ENCODE results near the gene GPM6B.

GPM6B gene

DNA sequence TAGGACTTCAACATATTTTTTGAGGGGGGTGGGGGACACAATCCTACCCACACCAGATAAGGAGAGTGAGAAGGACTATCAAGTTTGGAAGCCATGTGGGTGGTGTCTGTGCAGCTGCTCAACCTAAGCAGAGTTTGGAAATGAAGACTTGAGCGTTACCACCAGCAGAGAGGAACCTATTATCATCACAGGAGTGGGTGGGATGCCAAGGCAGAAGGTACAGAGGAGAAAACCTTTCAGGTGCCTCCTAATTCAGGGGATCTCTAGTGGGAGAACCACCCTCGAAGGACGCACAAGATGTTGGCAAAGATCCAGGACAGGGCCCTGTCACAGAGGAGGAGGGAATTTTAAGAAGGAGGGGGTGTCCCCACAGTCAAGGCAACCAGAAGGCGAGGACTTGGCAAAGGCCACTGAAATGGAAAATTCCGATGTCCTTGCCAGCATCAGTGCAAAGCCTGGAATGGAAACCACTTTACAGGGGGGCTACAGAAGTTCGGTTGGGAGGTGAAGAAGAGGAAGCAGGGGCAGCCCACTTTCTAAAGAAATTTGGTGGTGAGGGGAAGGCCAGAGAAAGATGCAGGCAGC is 8.4 kb upstream of the GPM6B start:
- DNase-seq (ENCODE audit: extremely low read depth in 1 of 2, low read depth in 1 of 2) = no peak

DNA sequence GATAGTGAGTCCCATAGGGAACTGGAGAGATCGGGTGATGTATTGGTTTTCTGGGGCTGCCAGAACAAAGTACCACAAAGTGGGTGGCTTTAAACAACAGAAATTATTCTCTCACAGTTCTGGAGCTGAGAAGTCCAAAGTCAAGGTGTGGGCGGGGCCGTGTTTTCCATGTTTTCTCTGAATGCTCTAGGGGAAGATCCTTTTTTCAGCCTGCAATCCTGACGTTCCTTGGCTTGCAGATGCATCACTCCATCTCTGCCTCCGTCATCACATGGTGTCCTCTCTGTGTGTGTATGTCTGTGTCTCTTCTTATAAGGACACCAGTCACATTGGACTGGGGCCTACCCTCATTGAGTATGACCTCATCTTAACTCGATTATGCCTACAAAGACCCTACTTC is 7.9 kb upstream of the GPM6B start:
- no peak for DNase-seq (ENCODE audit: extremely low read depth in 1 of 2, low read depth in 1 of 2)

DNA sequence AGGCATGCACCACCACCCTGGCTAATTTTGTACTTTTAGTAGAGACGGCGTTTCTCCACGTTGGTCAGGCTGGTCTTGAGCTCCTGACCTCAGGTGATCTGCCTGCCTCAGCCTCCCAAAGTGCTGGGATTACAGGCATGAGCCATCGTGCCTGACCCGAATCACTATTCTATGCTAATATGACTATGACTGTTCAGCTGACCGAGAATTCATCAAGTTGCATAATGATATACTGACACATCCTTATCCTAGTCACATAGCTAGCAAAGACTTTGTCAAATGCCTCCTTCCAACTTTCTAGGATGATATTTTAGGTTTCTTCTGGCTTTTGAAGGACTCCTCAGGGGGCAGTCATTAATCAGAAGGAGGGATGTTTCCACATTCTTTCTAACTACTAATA is 4.8 kb upstream of the GPM6B start:
- DNase-seq (ENCODE audit: extremely low read depth in 1 of 2, low read depth in 1 of 2) = no peak

- DNase-seq (ENCODE audit: extremely low read depth in 1 of 2, low read depth in 1 of 2) = no peak
Measured at GRCh38 chrX:13816176-13816575, 717 bp downstream of the GPM6B start.

DNA sequence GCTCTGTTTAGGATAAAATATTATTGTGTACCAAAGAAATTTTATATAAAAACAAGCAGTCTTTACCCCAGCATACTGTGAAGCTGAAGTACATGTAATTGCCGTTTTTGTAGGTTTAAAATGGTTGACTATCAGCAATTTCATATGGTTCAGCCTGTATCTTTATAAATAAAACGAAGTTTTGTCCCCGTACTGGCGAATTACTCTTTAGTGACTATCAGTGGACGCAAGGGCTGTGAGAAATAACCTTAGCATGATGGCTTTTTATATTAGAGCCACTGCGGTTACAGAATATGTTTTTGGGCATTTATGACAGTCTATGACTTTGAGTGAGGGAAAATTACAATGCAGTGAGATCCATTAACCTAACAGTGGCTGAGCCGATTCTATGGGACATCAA is 1.2 kb downstream of the GPM6B start:
- no peak for DNase-seq (ENCODE audit: extremely low read depth in 1 of 2, low read depth in 1 of 2)

DNA sequence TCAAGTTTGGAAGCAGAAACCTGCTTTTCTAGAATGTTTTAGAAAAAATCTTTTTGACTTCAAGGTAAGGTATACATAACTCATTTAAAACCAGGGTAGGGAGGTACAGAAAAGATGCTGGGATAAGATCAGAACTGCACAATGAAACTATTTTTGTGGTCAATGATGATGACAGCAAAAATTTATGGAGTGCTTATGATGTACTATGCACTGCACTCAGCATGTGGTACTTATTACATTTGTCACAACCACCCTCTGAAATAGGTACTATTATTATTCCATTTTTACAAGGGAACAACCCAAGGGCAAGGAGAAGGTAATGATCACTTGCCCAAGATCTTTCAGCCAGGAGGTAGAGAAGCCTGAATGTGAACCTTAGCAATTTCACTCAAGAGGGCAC is 8.0 kb downstream of the GPM6B start:
- no peak for DNase-seq (ENCODE audit: extremely low read depth in 1 of 2, low read depth in 1 of 2)

GRCh38 chrX:13808293-13808692 is 8.6 kb downstream of the GPM6B start:
- DNase-seq (ENCODE audit: extremely low read depth in 1 of 2, low read depth in 1 of 2) = no peak

DNA sequence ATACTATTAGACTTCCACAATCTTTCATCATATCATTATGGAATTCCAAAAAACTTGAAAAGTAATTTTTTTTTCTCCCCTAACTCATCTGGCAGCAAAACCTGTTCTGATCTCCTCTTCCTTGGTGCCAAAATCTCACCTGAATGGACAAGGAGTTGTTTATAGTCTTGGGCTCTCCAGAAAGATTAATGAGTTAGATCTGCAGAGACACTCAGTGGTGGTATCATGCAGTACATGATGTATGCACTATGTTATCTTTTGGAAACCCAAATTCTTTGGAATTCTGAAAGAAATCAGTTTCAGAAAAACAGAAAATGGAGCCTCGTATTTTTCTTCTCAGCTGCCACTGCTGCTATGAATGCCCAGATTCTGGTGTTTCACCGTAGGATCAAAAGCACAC is 11.7 kb downstream of the GPM6B start:
- no peak for DNase-seq (ENCODE audit: extremely low read depth in 1 of 2, low read depth in 1 of 2)

GRCh38 chrX:13803116-13803515 is 13.8 kb downstream of the GPM6B start:
- DNase-seq (ENCODE audit: extremely low read depth in 1 of 2, low read depth in 1 of 2) = no peak

DNA sequence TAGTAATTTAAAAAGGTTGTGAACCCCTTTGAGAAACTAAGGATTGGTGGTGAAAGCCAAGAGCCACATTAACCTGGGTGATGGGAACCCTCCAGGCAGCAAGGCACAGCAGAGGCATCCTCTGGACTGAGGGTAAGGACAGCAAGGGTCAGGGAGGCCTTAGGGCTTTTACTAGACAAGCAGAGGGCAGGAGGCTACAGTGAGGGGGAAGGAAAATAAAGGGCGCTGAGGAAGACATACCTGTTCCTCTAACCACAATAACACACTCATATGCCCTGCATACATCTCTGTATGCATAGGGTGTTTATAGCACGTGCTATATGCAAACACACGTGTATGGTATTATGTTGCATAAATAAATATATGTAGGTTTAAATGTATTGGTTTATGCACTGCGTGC is 18.7 kb downstream of the GPM6B start:
- DNase-seq (ENCODE audit: extremely low read depth in 1 of 2, low read depth in 1 of 2) = no peak

DNA sequence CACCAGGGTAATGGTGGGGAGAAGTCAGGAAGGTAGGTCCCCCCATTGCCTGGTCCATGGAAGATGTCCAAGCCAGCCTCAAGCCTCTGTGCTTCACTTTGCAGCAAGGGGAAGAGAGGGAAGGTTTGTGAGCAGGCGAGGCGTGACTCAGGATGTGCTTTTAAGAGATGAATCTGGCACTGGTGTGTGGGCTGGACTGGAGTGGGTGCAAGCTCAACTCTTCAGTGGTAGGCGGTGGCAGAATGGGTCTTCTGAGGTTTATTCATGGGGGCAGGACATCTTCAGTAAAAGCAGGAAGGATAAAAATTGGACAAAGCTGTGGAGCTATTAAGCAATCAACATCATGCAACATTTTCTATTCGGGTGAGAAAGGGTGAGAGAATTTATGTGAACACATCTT is 19.4 kb downstream of the GPM6B start:
- no peak for DNase-seq (ENCODE audit: extremely low read depth in 1 of 2, low read depth in 1 of 2)

- DNase-seq (ENCODE audit: extremely low read depth in 1 of 2, low read depth in 1 of 2) = no peak
Measured at GRCh38 chrX:13794417-13794816, 22.5 kb downstream of the GPM6B start.

DNA sequence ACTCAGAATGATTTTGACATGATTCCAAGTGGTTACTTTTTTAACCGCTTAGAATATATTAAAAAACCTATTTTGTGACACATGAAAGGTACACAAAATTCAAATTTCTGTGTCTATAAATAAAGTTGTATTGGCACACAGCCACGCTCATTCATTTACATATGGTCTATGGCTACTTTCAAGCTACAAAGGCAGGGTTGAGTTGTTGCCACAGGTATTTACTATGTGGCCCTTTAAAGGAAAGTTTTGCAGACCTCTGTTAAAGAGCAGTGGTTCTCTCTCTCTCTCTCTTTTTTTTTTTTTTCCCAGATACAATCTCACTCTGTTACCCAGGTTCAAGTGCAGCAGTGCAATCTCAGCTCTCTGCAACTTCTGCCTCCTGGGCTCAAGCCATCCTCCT is 23.0 kb downstream of the GPM6B start:
- DNase-seq (ENCODE audit: extremely low read depth in 1 of 2, low read depth in 1 of 2) = no peak

GRCh38 chrX:13791559-13791958 is 25.3 kb downstream of the GPM6B start:
- DNase-seq (ENCODE audit: extremely low read depth in 1 of 2, low read depth in 1 of 2) = no peak

GRCh38 chrX:13791145-13791544 is 25.7 kb downstream of the GPM6B start:
- DNase-seq (ENCODE audit: extremely low read depth in 1 of 2, low read depth in 1 of 2) = no peak

DNA sequence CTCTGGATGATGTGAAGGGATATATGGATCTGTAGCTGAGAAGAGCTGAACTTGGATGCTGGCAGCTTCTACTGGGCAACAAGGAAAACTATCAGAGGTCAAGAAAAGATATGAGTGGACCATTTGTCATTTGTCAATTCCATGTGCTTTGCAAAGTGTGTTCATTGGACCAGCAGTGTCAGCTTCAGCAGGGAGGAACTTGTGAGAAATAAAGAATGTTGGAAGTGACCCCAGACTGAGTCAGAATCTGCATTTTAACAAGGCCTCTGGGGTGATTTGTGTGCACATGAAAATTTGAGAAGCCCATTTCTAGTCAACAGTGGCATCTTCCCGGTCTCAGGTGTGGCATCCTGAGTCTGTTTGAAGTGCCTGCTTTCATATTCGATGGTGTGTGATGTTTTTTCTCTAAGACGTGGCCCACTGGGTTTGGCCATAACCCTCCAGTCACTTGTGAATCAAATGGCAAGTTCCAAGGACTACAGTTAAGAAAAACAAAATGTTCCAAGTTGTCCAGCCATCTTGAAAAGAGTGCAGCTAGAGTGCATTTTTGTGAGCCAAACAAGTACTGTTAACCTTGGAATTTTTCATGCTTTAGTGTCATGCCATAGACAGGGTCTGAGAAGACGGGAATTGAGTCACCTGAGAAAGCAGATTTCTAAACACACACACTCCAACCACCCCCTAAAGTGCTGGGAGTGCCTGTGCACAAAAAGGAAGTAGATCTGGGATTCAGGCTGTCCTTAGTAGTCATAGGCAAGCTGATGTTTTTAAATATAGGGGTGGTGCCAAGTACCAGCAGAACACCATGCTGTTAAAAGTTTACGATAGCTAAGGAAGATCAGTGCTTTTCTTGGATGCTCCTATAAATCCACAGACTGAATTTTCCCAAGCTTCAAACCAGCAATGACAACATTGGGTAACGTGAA is 26.4 kb downstream of the GPM6B start:
- no peak for DNase-seq (ENCODE audit: extremely low read depth in 1 of 2, low read depth in 1 of 2)

DNA sequence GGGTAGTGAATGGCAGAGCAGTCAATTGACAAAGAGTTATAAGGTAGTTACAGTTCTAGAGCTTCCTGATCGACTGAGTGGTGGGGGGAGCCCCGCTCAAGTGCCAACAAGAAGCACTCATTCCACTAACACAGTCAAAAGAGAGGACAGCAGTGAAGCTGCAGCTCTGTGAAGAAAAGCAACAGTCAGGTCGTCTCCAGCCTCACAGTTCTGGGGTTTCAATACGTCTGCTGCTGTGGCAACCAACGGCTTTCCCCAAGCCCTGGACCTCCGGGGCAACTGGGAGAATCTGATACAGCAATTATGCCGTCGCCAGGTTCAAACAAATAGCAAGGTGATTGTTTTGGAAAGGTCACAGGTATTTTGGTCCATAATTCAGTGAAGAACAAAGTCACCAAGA is 30.8 kb downstream of the GPM6B start:
- DNase-seq (ENCODE audit: extremely low read depth in 1 of 2, low read depth in 1 of 2) = no peak

GRCh38 chrX:13780868-13781427 is 35.9 kb downstream of the GPM6B start:
- DNase-seq (ENCODE audit: extremely low read depth in 1 of 2, low read depth in 1 of 2) = no peak

DNA sequence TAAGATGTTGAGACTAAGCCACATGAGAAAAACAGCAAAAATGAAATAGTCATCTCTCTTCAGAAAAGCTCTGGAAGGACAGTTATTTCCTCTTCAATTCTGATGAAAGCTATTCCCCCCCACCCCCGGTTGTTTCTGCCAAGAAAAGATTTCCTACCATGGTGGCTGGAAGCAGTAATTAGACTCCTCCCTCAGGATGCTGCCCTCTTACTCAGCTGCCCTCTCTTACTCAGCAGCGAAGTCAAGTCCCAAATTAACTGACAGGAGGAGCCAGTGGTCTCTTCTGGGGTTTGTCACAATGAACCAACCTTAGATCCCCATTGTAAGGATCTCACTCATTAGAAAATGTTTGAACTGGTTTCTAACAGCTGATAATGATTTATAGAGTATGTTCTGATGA is 38.0 kb downstream of the GPM6B start:
- DNase-seq (ENCODE audit: extremely low read depth in 1 of 2, low read depth in 1 of 2) = no peak

- DNase-seq (ENCODE audit: extremely low read depth in 1 of 2, low read depth in 1 of 2) = no peak
Measured at GRCh38 chrX:13776387-13776786, 40.5 kb downstream of the GPM6B start.

GRCh38 chrX:13775837-13776236 is 41.1 kb downstream of the GPM6B start:
- no peak for DNase-seq (ENCODE audit: extremely low read depth in 1 of 2, low read depth in 1 of 2)

DNA sequence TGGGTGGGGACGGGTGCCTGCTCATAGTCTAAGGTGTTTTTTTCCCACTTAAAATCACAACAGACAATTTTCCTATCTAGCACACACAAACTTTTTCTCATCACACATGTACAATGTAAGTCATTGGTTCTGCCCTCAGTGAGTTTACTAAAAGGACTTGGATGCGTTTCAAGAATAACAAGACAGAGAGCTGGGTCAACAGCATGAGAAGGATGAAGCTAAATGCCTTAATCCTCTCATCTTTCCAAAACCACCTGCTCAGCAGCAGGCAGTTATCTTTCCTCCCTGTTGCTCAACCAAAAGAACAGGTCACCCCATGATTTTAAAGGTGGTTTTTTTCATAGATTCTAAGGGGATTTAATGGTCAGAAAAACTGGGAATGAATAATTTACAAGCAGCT is 42.2 kb downstream of the GPM6B start:
- DNase-seq (ENCODE audit: extremely low read depth in 1 of 2, low read depth in 1 of 2) = no peak

Data from stimulated activated CD8-positive, alpha-beta memory T cell treated with anti-CD3 and anti-CD28 coated beads, Interleukin-7, amount 100 ng/mL, for 48 hours (primary cell).